H1 (cell line): ENCODE data around the gene HS6ST3.

Experiments used
- CHD1 ChIP-seq: IDR thresholded peaks from 2 replicates; pipeline ENCODE4 v1.6.1; 2012; ENCODE audit warnings: low read depth, low read length, improper control_type of control experiment
- EZH2 ChIP-seq: fragments of 200-600 bp; sonication (generic); IDR thresholded peaks from 2 replicates; pipeline ENCODE4 v1.7.1; 2012; ENCODE audit warnings: low read depth, mild to moderate bottlenecking, moderate library complexity, low read length, inconsistent platforms; ENCODE audit not compliant: severe bottlenecking
- POLR2A ChIP-seq, 2 experiments: IDR thresholded peaks; 1 replicate in 1 of 2; 2 replicates in 1 of 2; pipeline ENCODE4 v1.6.1; 2011; ENCODE audit warnings: low read depth in 2 of 2, low read length in 2 of 2, mild to moderate bottlenecking in 2 of 2; ENCODE audit errors: control extremely low read depth in 1 of 2
- RNF2 ChIP-seq: fragments of 200-900, 300-1000 bp; sonication (generic); IDR thresholded peaks from 2 replicates; pipeline ENCODE4 v1.7.1; 2016; ENCODE audit warnings: borderline replicate concordance, low read depth, mild to moderate bottlenecking, antibody characterized with exemption, low read length; ENCODE audit not compliant: poor library complexity, severe bottlenecking; ENCODE audit errors: missing control alignments

- TF ChIP-seq CHD1 (no peak), RNF2 (no peak), EZH2 (no peak), POLR2A (IDR thresholded peaks at IDR 0.05; ENCODE audit: control extremely low read depth in 1 of 2, low read depth in 2 of 2, low read length in 2 of 2) (no peak)
Measured at GRCh38 chr13:96490496-96490989, 400.6 kb downstream of the HS6ST3 start.
